Cardiac fibroblast (primary cell): ENCODE measurements around the gene RAB9B.

ENCODE experiments used
- DNase-seq, 2 donors: peaks; one replicate each; pipeline versions ENCODE4 v3.0.0 to v3.0.0-alpha.2; 2010; ENCODE audit warnings: low read depth in 2 of 2
- H3K4me3 ChIP-seq, 2 donors: replicated peaks in 1 of 2; 1 replicate in 1 of 2; 2 replicates in 1 of 2; pipeline ENCODE4 v1.5.1; 2011; ENCODE audit warnings: low read depth in 2 of 2, low read length in 2 of 2, mild to moderate bottlenecking in 2 of 2, moderate library complexity in 1 of 2
- TF ChIP-seq, protein P1 (sequence below): IDR thresholded peaks from one replicate; pipeline ENCODE4 v1.5.1; 2011; ENCODE audit warnings: low read depth, mild to moderate bottlenecking, low read length, inconsistent platforms

The RAB9B gene

DNA sequence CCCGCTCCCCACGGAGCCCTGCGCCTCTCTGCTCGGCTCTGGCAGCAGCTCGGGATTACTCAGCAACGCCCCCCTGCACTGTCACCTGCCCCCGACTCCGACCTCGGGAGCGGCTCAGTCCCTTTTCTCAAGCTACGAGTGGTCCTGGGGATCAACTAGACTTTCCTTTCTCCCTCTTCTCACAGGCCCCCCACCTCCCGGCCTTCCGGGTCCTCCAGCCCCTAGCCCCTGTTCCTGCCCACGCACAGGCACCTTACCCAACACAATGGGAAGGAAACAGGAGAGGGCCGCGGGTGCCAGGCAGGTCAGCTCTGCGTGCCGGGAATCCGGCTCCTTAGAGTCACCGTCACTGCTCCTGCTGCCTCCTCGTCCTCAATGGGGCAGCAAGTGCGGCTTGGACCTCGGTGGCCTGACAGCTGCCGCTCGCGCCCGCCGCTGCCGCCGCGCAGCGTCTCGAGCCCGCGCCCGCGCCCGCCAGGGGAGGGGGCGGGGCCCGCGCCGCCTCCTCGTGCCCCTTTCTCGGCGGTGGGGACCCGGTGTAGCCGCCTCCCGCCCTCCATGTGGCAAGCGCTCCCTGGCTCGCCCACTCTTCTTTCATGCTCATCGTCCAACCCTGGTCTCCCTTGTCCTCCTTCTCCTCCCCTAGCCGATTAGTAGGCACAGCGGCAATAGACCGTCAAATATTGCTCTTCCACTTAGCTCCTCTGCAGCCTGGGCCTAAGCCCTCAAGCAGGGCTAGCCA is at the start of gene RAB9B:
Gene RAB9B (minus strand): TSS at position 455 of the 742 bp plus-strand sequence. CDS start 6,473 bp downstream, outside the sequence.
- peak in 1 of 2 donors; percentile 42 for DNase-seq
- TF ChIP-seq, protein P1, sequence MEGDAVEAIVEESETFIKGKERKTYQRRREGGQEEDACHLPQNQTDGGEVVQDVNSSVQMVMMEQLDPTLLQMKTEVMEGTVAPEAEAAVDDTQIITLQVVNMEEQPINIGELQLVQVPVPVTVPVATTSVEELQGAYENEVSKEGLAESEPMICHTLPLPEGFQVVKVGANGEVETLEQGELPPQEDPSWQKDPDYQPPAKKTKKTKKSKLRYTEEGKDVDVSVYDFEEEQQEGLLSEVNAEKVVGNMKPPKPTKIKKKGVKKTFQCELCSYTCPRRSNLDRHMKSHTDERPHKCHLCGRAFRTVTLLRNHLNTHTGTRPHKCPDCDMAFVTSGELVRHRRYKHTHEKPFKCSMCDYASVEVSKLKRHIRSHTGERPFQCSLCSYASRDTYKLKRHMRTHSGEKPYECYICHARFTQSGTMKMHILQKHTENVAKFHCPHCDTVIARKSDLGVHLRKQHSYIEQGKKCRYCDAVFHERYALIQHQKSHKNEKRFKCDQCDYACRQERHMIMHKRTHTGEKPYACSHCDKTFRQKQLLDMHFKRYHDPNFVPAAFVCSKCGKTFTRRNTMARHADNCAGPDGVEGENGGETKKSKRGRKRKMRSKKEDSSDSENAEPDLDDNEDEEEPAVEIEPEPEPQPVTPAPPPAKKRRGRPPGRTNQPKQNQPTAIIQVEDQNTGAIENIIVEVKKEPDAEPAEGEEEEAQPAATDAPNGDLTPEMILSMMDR, result no peak
- peak within 1 kb of the TSS; percentile 57 to 58 for H3K4me3 ChIP-seq

DNA sequence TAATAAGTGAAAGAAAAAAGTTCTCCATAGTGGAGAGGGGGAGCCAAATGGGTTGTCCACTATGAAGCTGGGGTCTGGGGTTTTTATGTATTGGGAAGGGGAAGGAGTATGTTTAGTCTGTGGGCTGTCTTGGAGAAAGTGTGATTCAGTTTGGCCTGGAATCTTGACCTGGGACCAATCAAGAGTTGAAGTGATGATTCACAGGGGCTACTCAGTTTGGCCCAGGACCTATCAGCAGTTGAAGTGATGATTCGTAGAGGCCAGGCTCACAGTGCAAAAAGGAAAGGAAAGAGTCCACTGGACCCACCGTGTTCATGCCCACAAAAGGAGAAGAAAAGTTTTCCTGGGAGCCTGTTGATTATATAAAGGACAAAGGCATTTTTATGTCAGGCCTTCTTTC is 47.3 kb upstream of the RAB9B start:
- DNase-seq, result peak; percentile 28 to 49
- H3K4me3 ChIP-seq, result no peak overlapping the region
- TF ChIP-seq, protein P1, result no peak

DNA sequence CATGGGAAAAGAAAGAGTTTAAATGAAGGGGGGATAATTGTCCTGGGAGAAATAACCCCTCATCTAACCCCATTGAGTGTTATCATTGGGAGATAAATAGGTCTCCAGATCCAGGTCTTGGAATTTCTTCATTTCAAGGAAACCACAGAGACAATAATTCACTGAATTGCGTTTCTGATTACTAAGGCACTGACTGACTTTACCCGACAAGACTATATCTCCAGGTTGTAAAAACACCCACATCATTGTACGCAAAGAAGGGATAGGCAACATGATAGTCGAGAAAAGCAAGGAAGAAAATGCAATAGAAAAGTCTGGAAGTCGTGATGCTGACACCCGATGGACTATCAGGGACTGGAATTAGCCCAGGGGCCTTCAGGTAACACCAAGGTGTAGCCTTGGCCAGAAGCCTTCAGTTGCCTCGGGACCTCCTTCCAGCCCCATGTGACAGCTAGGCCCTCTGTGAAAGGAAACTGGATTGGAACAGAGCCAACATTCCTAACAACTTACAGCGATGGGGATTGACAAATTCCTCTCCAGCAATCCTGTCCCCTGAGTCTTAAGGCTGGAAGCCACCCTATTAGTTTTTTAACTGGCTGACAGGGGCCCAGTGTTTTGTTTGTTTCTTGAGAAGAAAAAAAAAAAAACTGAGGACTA is 46.5 kb upstream of the RAB9B start:
- H3K4me3 ChIP-seq, result no peak overlapping the region
- peak; percentile 81 to 90 for DNase-seq
- TF ChIP-seq, protein P1, result no peak

DNA sequence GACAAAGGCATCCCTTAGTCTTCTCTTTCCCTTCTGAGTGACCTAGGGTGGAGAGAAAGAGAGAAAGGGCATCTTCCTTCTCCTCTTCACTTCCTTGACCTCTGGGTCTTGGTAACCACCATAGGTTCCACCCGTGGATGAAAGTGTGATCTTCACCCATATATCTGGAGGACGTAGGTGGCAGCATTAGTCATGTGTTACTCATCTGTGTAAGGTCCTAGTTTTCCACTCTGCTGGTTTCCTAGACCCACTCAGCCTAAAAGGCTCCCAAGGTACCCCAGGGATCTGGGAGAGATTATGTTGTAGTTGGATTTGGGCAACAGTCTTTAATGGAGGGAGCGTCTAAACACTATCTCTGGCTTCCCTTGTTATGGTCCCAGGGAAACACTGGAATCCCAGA is 45.5 kb upstream of the RAB9B start:
- TF ChIP-seq, protein P1, result no peak
- peak in 1 of 2 donors; percentile 4 for DNase-seq
- H3K4me3 ChIP-seq, result no peak overlapping the region

GRCh38 chrX:103864886-103865534 is 33.0 kb upstream of the RAB9B start:
- TF ChIP-seq, protein P1, result no peak
- no peak overlapping the region for H3K4me3 ChIP-seq
- peak; percentile 30 to 46 for DNase-seq

GRCh38 chrX:103864149-103864548 is 32.1 kb upstream of the RAB9B start:
- no peak for DNase-seq
- H3K4me3 ChIP-seq, result no peak overlapping the region
- TF ChIP-seq, protein P1, result no peak
